OCI-M2 (cell line): ENCODE data around the gene AKT3.

Experiments used
- DNase-seq: peaks from one replicate; lab custom pipeline; 2025; ENCODE audit not compliant: unreplicated experiment; lab: John Stamatoyannopoulos, UW

The AKT3 gene

DNA sequence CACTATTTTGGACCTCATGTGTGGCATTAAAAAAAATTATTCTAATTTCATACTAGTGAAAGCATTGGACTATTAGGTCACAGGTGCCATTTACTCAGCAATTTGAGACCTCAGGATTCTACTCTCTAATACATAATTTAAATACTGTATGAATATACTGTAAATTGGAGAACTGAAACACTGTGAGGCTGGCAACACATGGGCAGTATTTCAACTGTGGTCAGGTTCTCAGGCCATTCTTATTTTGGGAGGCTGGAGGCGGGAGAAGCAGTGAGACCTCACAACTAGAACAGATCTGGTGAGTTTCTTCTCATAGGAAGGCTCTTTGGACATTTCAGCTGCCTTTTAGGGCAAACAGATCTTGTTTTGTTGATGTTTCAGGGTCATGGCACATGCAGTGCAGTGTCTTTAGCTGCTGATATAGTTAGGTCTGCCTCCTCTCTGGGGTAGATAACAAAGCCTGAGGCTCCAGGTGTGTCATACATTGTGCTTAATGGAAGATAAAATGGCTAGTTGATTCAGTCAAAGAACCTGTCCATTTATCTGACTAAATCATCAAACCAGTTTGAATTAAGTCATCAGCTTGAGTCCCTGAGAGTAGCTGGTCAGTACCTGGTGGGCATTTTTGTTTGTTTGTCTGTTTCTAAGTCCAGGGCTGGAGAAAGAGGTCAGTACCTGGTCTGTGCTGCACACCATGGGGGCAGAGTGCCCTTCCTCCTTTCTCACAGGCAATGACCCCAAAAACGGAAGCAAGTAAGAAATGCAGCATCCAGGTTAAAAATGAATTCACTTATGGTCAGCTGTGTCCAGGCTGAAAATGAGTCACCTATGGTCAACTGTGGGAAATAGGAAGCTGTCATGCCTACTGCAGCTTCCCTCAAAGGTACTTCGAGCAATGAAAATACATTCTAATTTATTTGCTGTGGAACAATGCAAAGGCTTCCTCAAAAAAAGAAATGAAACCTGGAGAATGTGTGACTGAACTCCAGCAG is 378.0 kb downstream of the AKT3 start:
- DNase-seq = no peak

DNA sequence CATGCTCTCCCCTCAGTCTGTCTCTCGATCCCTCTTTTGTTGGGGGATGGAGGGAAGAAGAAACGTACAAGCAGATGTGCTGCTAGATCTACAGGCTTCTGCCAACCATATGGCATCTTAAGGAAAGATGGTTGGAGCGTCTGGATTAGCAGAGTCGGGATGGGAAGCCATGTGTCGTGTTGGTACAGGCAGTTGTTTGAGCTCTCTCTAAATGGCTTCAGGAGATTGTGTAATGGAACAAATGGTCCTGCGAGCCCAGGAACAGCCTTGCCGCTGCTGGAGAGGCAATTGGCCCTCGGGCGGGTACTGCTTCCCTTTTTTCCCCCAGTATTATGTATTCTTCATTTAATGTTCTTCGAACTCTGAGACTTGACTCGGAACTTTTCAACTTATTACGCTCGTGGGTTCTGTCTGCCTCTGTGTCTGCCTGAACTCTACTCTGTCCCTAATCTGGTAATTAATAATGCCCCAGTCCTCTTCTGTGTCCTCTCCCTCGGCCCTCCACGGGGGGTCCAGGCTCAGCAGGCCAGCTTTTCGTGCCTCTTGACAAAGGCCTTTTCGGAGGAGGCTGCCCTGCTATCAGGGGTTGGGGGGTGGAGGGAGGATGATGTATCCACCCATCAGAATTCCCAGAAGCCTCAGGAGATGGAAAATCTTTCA is 378.9 kb downstream of the AKT3 start:
- no peak for DNase-seq

DNA sequence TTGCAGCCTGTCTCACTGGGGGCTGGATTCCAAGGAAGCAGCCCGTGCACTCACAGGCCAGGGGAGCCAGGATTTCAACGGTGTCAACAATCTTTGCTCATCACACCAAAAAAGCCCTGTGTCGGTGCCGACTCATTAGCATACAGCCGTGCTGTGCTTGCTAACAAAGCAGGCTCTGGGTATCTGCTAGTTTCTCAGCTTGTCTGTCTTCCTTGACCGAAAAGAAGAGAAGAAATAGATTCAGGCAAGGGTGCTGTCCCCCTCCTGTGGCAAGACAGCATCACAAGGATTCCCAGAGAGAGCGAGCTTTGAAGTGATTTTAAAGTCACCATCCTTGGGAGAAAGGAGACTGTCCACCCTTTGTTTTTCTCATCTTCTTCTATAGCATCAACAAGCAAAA is 379.5 kb downstream of the AKT3 start:
- no peak for DNase-seq

DNA sequence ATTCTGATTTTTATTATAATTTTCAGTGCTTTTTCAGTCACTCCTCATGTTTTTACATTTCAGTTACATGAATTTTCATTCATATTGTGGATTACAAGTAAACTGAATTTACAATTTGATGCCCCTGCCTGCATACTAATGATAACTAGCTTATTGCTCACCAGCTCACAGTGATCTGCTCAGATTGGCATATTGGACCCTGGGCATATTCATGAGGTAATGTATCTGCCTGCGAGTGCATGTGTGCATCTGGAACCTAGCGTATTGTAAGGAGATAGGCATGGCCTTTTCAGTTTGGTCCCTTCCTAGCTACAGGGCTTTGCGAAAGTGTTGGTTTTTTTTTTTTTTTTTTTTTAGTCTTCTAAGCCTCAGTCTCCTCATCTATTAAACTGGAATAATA is 380.5 kb downstream of the AKT3 start:
- no peak for DNase-seq

DNA sequence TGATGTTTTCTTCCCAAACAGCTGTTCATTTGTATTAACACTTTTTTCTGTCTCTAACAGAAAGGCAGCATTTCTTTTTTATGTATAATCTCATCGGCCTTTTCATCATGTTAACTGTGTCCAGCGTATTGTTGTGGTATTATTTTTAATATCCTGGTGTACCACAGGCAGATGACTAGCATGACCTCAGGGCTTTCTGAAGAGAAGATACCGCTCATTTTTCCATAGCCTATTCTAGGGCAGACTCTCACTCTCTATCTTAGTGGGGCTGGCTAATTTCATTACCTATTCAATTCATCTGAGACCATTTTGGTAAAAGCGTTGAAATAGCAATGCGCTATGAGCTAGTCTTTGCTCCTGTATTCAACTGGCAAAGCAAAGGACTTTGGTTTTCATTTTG is 384.3 kb downstream of the AKT3 start:
- DNase-seq = no peak

DNA sequence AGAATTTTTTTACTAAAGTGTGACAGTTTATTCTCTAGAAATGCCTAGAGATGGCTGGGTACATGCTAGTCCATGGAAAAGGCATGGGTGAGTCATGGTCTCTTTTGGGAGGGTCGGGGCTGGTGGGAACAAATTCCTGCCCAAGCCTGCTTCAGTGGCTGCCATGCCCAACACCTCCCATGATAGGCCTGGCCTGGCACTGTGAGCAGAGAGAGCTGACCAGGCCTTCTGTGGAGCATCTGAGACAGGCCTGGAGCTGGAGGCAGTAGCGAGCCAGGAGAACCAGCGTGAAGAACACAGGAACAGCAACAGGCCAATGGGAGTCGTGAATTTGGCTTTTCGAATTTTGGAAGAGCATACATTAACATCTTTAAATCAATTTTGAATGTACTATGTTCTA is 385.0 kb downstream of the AKT3 start:
- no peak for DNase-seq

DNA sequence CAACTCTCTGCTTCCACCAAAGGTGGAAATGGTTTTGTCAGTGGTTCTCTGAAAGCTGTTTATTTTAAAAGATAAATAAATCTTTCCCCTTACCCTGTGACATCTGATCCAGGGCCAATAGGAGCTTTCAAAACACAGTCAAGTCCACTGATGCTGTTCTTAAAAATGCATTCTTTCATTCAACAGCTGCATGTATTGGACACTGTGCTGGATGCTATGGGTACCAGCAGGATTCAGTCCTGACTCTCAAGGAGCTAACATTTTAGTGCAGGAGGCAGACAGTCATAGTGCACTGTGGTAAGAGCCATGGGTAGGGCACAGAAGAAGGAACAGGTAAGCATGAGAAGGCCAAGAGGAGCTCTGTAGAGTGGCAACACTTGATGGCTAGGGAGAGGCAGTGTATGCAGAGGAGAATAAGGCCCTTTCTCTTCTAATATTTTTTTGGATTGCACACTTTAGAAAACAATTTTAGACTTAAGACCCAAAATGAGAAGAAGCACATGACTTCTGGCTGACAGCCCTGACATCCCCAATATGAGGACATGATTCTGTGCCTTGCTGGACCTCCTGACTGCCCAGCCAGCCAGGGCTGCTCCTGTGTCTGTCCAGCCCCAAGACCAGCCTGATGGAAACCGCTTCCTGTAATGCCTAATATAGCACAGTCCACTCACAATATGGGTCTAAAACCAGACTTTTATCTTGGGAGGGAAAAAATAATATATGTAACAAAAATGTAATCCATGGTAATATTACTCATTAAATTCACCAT is 386.9 kb downstream of the AKT3 start:
- DNase-seq = no peak

DNA sequence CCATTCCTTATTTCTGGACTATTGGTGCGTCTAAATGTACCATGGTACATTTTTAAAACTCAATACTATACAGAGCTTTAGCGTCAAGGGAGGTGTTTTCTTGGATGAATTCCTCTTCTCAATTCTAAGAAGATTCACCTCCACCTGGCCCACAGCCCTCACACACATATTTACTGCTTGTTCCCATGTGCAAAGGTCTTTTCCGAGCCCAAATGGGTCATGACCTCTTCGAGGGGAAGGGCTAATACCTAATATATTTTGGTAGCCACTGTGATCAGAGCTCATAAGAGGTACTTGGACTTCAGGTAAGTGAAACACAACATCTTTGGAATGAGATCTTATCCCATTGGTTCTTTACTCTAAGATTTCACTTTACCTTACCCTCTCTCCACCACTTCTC is 388.3 kb downstream of the AKT3 start:
- DNase-seq = no peak

DNA sequence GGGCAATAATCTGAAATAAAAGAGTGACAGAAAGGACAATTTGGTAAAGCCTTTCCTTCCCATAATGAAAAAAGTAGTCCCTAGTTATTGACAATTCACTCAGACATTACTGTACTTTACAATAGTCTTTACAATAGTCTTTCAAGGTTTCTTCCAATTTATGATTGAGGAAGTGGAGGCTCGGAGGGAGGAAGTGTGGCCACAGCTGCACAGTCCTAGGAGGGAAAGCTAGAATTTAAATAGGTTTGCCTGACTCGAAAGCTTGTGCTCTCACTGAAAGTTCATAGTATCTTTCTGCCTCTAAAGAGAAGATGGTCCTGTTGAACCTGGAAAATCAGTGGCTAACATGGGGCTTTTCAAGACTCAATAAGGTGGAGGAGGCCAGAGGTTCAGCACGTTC is 391.0 kb downstream of the AKT3 start:
- no peak for DNase-seq

DNA sequence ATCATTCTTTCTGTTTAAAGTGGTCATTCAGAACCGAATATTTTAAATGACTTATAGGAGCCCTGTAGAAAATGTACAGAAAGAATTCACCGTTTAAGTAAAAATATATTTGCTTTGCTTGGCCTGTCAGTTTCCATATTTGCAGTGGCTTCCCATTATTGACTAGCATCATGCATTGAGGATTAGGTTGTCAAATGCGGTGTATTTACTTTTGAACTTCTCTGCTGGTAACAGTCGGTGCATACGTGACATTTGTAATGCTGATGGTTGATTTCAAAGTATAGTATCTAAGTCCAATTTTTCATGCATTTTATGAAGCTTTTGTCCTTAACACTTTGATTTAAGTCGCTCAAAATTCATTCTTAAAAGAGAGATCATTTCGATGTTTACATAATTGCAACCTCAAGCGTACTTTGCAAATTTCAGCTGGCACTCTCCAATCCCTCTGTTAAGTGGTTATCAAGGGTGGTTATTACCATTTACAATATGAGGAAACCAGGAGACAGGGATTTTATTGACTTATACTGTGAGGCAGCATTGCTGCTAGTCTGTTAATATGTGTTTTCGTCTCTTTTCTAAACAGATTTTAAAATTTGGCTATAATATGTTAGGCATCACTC is 392.6 kb downstream of the AKT3 start:
- DNase-seq = no peak

DNA sequence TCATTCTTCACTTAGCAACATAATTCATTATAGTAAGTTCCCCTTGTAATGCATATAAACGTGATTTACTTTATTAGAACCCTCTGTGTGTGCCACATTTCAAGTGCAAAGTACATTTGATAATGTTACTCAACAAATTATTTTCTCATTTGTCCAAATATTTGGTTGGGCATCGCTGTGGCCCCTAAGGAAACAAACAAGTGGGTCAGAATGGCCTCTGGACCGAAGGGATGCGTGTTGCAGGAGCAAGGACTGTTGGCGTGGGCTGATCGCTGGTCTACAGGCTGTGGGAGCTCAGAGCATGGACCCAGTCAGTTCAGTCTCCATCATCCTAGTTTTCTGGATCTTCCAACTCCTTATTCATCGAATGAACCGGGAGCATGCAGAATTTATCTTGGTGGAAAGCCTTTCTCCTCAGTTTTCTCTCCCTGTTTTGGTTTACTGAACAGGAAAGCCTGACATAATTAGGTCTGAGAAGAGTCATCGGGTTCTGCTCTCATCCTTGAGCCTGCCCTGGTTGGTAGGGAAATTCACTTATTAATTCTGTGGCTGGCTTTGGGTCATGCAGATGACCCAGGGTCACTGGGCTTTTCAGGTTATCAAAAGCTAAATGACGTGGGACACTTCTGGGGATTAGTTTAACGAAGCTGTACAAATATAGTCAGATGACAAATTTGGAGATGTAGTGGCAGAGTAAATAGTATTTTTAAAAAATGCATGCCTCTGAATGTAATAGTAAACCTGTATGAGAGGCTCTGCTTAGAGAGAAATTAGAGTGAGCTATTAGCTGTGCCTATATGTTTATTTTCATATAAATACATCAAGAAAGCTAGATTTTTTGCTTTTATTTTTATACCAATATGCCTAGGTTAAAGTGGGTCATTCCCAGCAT is 394.0 kb downstream of the AKT3 start:
- no peak for DNase-seq

DNA sequence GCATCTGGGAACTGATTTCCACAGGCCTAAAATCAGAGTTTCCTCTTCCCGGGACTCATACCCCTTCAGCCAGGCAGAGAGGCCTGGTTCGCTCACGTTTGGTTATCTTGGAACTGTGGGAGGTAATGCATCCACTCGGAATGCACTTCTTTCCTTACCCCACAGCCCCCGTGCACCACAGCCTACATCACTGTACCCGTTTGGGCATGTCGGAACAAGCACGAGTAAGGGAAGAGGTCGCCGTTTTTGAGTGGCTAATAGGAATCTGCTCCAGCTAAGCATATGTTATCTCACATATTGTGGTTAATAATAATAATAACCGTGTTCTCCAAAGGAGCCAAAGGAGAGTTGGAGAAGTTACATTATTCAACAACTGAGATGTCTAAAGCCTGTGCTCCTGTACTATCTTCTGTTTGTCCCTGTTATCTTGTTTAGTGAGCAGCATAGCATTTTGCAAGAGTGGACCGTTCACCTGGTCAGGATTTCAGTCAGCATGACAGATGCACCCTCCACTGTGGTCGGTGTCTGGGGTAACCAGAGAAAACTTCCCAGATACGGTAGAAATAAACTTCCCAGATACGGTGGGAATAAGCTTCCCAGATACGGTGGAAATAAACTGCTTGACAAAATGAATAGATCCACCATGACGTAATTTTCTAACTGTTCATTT is 395.6 kb downstream of the AKT3 start:
- DNase-seq = no peak

DNA sequence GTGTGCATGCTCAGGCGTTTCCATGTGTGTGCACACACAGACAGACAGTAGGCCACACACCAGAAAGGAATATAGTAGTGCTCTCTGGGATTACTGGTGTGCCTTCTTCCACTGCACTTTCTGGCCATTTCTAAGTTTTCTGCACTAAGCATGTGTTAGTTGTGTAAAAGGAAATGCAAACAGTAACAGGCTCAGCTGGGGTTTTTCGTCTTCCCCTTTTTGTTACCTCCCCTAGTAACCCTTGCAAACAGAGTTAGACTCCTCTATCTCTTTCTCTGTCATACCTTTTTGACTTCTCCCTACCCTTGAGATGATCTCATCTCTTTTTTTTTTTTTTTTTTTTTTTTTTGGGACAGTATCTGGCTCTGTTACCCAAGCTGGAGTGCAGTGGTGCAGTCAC is 398.0 kb downstream of the AKT3 start:
- no peak for DNase-seq

DNA sequence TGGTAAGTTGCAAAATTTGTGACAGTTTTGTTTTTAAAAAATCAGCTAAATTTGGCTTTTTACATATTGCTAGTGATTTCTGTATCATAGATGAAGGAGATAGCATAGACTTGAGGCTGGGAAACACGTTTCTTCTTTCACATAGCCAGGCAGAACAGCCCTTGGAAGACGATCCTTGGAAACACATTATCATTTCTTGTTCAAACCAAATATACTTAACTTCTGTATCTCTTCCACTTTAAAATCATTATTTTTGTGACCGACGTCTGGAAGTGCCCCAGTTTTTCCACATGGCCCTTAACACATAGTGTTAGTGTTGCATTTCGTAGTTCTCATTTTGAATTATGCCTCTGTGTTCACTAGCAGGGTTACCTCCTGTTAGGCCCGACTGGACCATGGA is 400.7 kb downstream of the AKT3 start:
- DNase-seq = no peak

DNA sequence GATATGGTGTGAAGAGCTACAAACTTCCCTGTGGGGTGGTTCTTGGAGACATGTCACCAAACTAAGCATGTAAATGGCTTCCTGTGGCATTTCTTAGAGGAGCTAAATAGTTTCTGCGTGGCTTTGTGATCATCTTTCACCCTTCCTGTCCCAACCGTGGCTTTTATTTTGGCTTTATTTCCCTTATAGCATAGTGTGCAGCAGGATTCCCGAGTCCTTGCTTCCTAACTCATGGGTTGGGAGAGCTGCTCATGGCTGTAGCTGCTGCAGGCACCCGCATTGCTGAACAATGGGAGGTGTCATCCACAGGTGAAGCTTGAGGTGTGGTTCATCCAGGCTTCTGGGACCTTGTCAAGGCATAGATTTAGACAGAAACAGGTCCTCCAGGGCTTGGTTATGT is 402.2 kb downstream of the AKT3 start:
- DNase-seq = no peak

DNA sequence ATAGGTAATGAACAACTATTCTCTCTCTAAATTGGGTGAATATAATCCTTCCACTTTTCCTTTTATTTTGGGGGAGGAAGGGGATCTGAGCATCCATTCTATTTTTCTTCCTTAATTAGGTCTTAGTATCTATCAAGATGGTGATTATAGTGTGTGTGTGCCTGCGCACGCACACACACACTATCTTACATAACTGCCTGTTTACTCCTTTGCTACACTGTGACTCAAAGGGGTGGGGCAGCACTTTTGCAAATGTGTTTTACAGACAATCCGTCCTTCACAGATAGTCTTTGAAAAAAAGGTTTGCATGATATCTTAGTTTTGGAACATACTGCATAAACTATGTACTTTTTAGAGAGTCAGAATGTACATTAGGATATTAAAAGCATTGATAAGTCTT is 402.7 kb downstream of the AKT3 start:
- DNase-seq = no peak

DNA sequence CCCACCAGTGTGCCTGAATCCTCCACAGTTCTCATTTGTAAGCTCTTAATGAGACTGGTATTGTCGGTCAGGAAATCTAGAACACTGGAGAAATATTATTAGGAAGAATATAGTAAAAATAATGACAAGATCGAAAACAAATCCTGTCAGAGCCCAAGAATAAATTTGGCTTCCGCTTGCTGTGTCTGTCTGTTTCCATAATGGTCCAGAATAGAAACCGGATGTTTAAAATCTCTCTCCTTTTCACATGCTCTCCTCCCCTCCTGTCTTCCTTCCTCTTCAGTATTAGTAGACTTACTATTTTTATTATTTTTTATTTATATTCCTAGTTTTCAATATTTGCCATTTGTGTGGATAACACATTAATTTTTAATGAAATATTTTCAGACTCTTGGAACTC is 406.5 kb downstream of the AKT3 start:
- no peak for DNase-seq

DNA sequence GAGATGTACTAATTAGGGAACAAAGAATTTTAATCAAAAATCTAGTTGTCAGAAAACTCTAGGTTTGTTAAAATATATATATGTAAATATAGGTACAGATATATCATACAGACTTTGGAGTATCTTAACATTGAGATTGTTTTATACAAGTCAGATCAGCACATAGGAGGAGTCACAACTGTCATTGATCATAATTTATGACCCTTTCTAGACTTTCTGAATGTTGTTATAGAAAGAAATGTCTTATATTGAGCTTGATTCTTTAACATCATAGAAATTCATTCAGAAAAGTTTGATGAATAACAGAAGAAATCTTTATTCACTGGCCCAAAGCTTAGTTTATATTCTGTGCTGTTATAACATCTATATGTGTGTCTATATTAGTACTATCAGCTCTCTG is 408.4 kb downstream of the AKT3 start:
- no peak for DNase-seq

DNA sequence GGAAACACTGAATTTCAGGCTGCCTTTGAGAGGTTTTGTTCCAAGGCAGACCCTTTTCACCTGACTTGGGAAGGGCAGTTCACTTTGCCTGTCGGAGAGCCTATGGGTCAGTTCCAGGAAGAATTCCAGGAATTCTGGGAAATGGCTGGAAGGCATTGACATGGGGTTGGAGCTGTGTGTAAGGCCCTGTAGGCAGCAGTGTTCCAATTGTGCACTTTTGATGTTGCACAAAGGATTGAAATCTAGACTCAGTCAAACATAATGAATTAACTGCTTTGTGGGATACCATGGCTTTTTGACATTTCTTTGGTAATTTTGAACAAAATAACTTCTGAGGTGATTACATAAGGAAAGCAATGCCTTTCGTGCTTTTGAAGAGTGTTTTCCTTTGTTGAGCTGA is 409.6 kb downstream of the AKT3 start:
- DNase-seq = no peak

DNA sequence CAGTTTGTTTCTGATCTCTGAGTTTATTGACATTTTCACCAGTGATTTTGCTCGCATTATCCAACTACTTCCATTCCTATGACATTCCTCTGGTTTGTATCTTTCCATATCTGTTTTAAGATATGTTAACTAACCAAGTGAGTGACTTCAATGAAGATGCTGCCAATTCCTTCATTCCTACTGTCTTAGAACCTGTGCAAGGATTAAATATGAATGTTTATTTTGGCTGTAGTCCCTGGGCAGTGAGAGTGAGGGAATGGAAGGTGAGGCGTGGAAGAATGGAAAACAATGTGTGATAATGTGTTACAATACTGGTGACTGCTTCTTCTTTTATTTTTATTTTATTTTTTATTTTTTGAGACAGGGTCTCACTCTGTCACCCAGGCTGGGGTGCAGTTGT is 411.2 kb downstream of the AKT3 start:
- DNase-seq = no peak
